ENCODE measurements around the gene ACTR1B.

The ACTR1B gene

GRCh38 chr2:97703741-97704140 is 39.9 kb upstream of the ACTR1B start:
- Histone ChIP-seq H3K36me3 (ENCODE audit: control insufficient read depth, insufficient read depth, low read length) (no peaks in the 10 kb centered on the region), H3K4me1 (ENCODE audit: control insufficient read depth, insufficient read depth, low read length, poor library complexity, severe bottlenecking) (peaks cover 3% of the 10 kb centered on the region), H3K4me3 (ENCODE audit: extremely low read depth, insufficient read depth, low read length, poor library complexity, severe bottlenecking) (no peak overlapping the region), H3K9me3 (ENCODE audit: control insufficient read depth, low read length) (no peaks in the 10 kb centered on the region), H3K27ac (ENCODE audit: low read depth, low read length, severe bottlenecking) (no peak overlapping the region)
- WGBS, 2 experiments (ENCODE audit: insufficient coverage in 2 of 2): 100% methylated on average over 1 of the region's 3 CpGs; no CpG with 5 or more reads in 1 of the 2 experiments

- H3K9me3 ChIP-seq (ENCODE audit: control insufficient read depth, low read length): no peaks in the 10 kb centered on the region
- H3K4me3 ChIP-seq (ENCODE audit: extremely low read depth, insufficient read depth, low read length, poor library complexity, severe bottlenecking): no peak overlapping the region
- no peak overlapping the region for H3K27ac ChIP-seq (ENCODE audit: low read depth, low read length, severe bottlenecking)
- no peaks in the 10 kb centered on the region for H3K36me3 ChIP-seq (ENCODE audit: control insufficient read depth, insufficient read depth, low read length)
- peaks cover 11% of the 10 kb centered on the region for H3K4me1 ChIP-seq (ENCODE audit: control insufficient read depth, insufficient read depth, low read length, poor library complexity, severe bottlenecking)
- WGBS, 2 experiments (ENCODE audit: insufficient coverage in 2 of 2): 89 to 91% methylated on average over 9 to 12 of the region's 19 CpGs
Observed at GRCh38 chr2:97702731-97703470, 39.1 kb upstream of the ACTR1B start.

- Histone ChIP-seq H3K4me3 (ENCODE audit: extremely low read depth, insufficient read depth, low read length, poor library complexity, severe bottlenecking) (no peak overlapping the region), H3K27ac (ENCODE audit: low read depth, low read length, severe bottlenecking) (no peak overlapping the region), H3K9me3 (ENCODE audit: control insufficient read depth, low read length) (no peaks in the 10 kb centered on the region), H3K4me1 (ENCODE audit: control insufficient read depth, insufficient read depth, low read length, poor library complexity, severe bottlenecking) (peaks cover 11% of the 10 kb centered on the region), H3K36me3 (ENCODE audit: control insufficient read depth, insufficient read depth, low read length) (no peaks in the 10 kb centered on the region)
- 90 to 96% methylated on average over 6 of the region's 6 CpGs for WGBS, 2 experiments (ENCODE audit: insufficient coverage in 2 of 2)
Observed at GRCh38 chr2:97701851-97702465, 38.1 kb upstream of the ACTR1B start.

GRCh38 chr2:97701186-97701585 is 37.3 kb upstream of the ACTR1B start:
- H3K9me3 ChIP-seq (ENCODE audit: control insufficient read depth, low read length): no peaks in the 10 kb centered on the region
- 81 to 86% methylated on average over 10 to 12 of the region's 13 CpGs for WGBS, 2 experiments (ENCODE audit: insufficient coverage in 2 of 2)
- no peaks in the 10 kb centered on the region for H3K36me3 ChIP-seq (ENCODE audit: control insufficient read depth, insufficient read depth, low read length)
- H3K4me3 ChIP-seq (ENCODE audit: extremely low read depth, insufficient read depth, low read length, poor library complexity, severe bottlenecking): no peak overlapping the region
- no peak overlapping the region for H3K27ac ChIP-seq (ENCODE audit: low read depth, low read length, severe bottlenecking)
- peaks cover 11% of the 10 kb centered on the region for H3K4me1 ChIP-seq (ENCODE audit: control insufficient read depth, insufficient read depth, low read length, poor library complexity, severe bottlenecking)

GRCh38 chr2:97699765-97700444 is 36.1 kb upstream of the ACTR1B start:
- H3K27ac ChIP-seq (ENCODE audit: low read depth, low read length, severe bottlenecking): no peak overlapping the region
- peaks cover 11% of the 10 kb centered on the region for H3K4me1 ChIP-seq (ENCODE audit: control insufficient read depth, insufficient read depth, low read length, poor library complexity, severe bottlenecking)
- no peaks in the 10 kb centered on the region for H3K36me3 ChIP-seq (ENCODE audit: control insufficient read depth, insufficient read depth, low read length)
- H3K4me3 ChIP-seq (ENCODE audit: extremely low read depth, insufficient read depth, low read length, poor library complexity, severe bottlenecking): no peak overlapping the region
- no peaks in the 10 kb centered on the region for H3K9me3 ChIP-seq (ENCODE audit: control insufficient read depth, low read length)
- 70 to 85% methylated on average over 8 of the region's 11 CpGs for WGBS, 2 experiments (ENCODE audit: insufficient coverage in 2 of 2)

GRCh38 chr2:97698530-97698929 is 34.7 kb upstream of the ACTR1B start:
- Histone ChIP-seq H3K27ac (ENCODE audit: low read depth, low read length, severe bottlenecking) (no peak overlapping the region), H3K4me1 (ENCODE audit: control insufficient read depth, insufficient read depth, low read length, poor library complexity, severe bottlenecking) (peaks cover 11% of the 10 kb centered on the region), H3K4me3 (ENCODE audit: extremely low read depth, insufficient read depth, low read length, poor library complexity, severe bottlenecking) (no peak overlapping the region), H3K36me3 (ENCODE audit: control insufficient read depth, insufficient read depth, low read length) (no peaks in the 10 kb centered on the region), H3K9me3 (ENCODE audit: control insufficient read depth, low read length) (no peaks in the 10 kb centered on the region)
- 90% methylated on average over 2 of the region's 4 CpGs; no CpG with 5 or more reads in 1 of the 2 experiments for WGBS, 2 experiments (ENCODE audit: insufficient coverage in 2 of 2)

- Histone ChIP-seq H3K9me3 (ENCODE audit: control insufficient read depth, low read length) (no peaks in the 10 kb centered on the region), H3K27ac (ENCODE audit: low read depth, low read length, severe bottlenecking) (no peak overlapping the region), H3K4me1 (ENCODE audit: control insufficient read depth, insufficient read depth, low read length, poor library complexity, severe bottlenecking) (peaks cover 11% of the 10 kb centered on the region), H3K4me3 (ENCODE audit: extremely low read depth, insufficient read depth, low read length, poor library complexity, severe bottlenecking) (no peak overlapping the region), H3K36me3 (ENCODE audit: control insufficient read depth, insufficient read depth, low read length) (no peaks in the 10 kb centered on the region)
- 32 to 43% methylated on average over 6 to 10 of the region's 14 CpGs for WGBS, 2 experiments (ENCODE audit: insufficient coverage in 2 of 2)
Observed at GRCh38 chr2:97697252-97698235, 33.7 kb upstream of the ACTR1B start.

- peaks cover 11% of the 10 kb centered on the region for H3K4me1 ChIP-seq (ENCODE audit: control insufficient read depth, insufficient read depth, low read length, poor library complexity, severe bottlenecking)
- no peaks in the 10 kb centered on the region for H3K36me3 ChIP-seq (ENCODE audit: control insufficient read depth, insufficient read depth, low read length)
- WGBS, 2 experiments (ENCODE audit: insufficient coverage in 2 of 2): 94 to 100% methylated on average over 2 to 4 of the region's 5 CpGs
- H3K9me3 ChIP-seq (ENCODE audit: control insufficient read depth, low read length): no peaks in the 10 kb centered on the region
- no peak overlapping the region for H3K27ac ChIP-seq (ENCODE audit: low read depth, low read length, severe bottlenecking)
- H3K4me3 ChIP-seq (ENCODE audit: extremely low read depth, insufficient read depth, low read length, poor library complexity, severe bottlenecking): no peak overlapping the region
Observed at GRCh38 chr2:97695744-97696143, 31.9 kb upstream of the ACTR1B start.

- H3K36me3 ChIP-seq (ENCODE audit: control insufficient read depth, insufficient read depth, low read length): no peaks in the 10 kb centered on the region
- no peak overlapping the region for H3K4me3 ChIP-seq (ENCODE audit: extremely low read depth, insufficient read depth, low read length, poor library complexity, severe bottlenecking)
- peaks cover 5% of the 10 kb centered on the region for H3K4me1 ChIP-seq (ENCODE audit: control insufficient read depth, insufficient read depth, low read length, poor library complexity, severe bottlenecking)
- H3K9me3 ChIP-seq (ENCODE audit: control insufficient read depth, low read length): no peaks in the 10 kb centered on the region
- no peak overlapping the region for H3K27ac ChIP-seq (ENCODE audit: low read depth, low read length, severe bottlenecking)
Observed at GRCh38 chr2:97693476-97693875, 29.6 kb upstream of the ACTR1B start.

GRCh38 chr2:97691166-97691565 is 27.3 kb upstream of the ACTR1B start:
- no peaks in the 10 kb centered on the region for H3K4me1 ChIP-seq (ENCODE audit: control insufficient read depth, insufficient read depth, low read length, poor library complexity, severe bottlenecking)
- WGBS, 2 experiments (ENCODE audit: insufficient coverage in 2 of 2): 8 to 50% methylated on average over 2 of the region's 6 CpGs
- no peak overlapping the region for H3K4me3 ChIP-seq (ENCODE audit: extremely low read depth, insufficient read depth, low read length, poor library complexity, severe bottlenecking)
- H3K27ac ChIP-seq (ENCODE audit: low read depth, low read length, severe bottlenecking): no peak overlapping the region
- no peaks in the 10 kb centered on the region for H3K36me3 ChIP-seq (ENCODE audit: control insufficient read depth, insufficient read depth, low read length)
- H3K9me3 ChIP-seq (ENCODE audit: control insufficient read depth, low read length): no peaks in the 10 kb centered on the region

Data from mesodermal cell (in vitro differentiated cells).